Fibroblast of lung (primary cell): ENCODE data around the gene CHST8.

Source experiments
- CTCF ChIP-seq, 2 donors: IDR thresholded peaks in 1 of 2; conservative IDR thresholded peaks in 1 of 2; 1 replicate in 1 of 2; 2 replicates in 1 of 2; pipeline ENCODE4 v1.5.1; 2011 to 2012; ENCODE audit warnings: low read length in 2 of 2, control low read depth in 1 of 2, inconsistent platforms in 1 of 2, low read depth in 1 of 2, mild to moderate bottlenecking in 1 of 2
- EZH2 ChIP-seq: IDR thresholded peaks from 2 replicates; pipeline ENCODE4 v1.5.1; 2012; ENCODE audit warnings: low read length, control low read depth, mild to moderate bottlenecking; ENCODE audit errors: missing control alignments

- no peak for TF ChIP-seq CTCF (conservative IDR thresholded peaks at IDR 0.05 in 1 of 2, IDR thresholded peaks at IDR 0.05 in 1 of 2; ENCODE audit: low read depth in 1 of 2, low read length in 2 of 2)
- no peak for TF ChIP-seq EZH2
Observed at GRCh38 chr19:33705090-33705847, 83.5 kb downstream of the CHST8 start.
